HG02571 (cell line): ENCODE measurements around the gene LYSMD4.

Experiments
- ATAC-seq: cut with Tn5 transposase; IDR thresholded peaks from one replicate; pipeline ENCODE4 v1.9.1; 2021; ENCODE audit warnings: mild to moderate bottlenecking, moderate library complexity; ENCODE audit not compliant: unreplicated experiment

Gene LYSMD4

GRCh38 chr15:99732124-99732750, 1.0 kb downstream of the LYSMD4 start:
- ATAC-seq = no peak

DNA sequence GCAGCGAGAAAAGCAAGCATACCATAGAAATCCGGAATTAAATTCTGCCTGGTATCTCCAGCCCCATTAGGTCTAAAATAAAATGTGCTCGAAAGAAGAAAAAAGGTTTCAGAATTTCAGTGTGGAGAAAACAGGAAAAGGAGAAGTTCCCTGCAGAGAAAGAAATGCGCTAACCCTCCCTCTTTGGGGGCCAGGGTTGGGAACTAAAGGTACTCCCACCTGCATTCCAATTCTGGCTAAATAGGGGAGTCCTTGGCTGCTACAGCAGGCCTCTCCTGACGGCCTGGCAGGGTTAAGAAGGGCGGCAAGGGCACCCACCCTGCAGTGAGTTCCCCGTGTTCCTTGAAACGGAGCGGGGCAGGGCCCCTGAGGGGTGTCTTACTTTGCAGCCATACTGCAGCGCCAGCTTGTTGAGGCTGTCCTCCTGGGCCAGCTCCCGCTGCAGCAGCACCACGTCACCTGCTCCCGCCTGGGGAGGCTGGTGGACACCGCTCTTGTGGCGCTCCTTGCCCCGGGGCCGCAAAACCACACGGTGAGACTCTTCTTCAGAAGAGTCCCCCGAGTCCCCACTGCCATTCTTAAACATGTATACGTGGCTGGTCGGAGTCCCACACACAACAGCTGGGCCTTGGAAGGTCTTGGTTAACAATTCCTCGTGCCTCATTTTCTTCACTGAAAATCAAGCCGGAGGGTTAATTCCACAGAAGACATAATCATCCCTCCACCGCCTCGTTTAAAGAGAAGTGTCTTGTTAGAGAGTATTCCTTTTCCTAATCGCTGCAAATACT, 1.7 kb downstream of the LYSMD4 start:
- no peak for ATAC-seq

GRCh38 chr15:99729920-99730319, 3.3 kb downstream of the LYSMD4 start:
- ATAC-seq = no peak

- no peak for ATAC-seq
Observed at GRCh38 chr15:99729327-99729726, 3.9 kb downstream of the LYSMD4 start.

DNA sequence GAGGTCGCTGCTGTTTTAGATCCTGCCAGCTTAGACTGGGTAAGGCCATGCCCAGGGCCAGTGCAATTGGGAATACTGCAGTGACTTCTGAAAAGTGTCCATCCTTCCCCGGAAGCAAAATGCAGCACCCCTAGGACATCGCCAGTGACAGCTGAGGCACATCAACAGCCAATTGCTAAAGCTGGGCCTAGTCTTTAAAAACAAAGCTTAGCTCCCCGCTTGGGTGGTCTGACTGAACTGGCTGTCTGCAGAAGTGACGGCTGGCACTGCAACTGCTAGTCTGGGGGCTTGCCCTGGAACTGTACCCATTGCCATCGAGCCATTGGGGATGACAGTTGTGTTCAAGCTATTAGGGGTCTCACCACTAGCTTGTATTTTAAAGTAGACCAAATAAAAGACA, 4.3 kb downstream of the LYSMD4 start:
- ATAC-seq = no peak

- no peak for ATAC-seq
Observed at GRCh38 chr15:99727733-99728132, 5.5 kb downstream of the LYSMD4 start.

DNA sequence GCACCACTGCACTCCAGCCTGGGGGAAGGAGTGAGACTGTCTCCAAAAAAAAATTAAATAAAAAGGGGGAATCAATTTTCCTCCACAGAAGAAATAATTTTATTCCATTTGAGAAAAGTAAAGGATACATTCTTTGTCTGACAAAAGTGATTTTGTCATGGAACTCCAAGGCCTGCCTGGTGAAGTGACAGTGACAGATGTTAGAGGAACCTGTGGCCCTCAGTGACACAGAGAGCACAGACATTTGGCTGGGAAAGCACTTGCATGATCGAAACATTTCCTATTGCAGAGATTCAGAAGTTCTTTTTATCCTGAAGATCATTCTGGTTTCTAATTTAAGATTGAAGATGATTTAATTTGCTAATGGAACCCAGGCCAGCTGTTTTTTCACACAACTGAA, 5.9 kb downstream of the LYSMD4 start:
- no peak for ATAC-seq

DNA sequence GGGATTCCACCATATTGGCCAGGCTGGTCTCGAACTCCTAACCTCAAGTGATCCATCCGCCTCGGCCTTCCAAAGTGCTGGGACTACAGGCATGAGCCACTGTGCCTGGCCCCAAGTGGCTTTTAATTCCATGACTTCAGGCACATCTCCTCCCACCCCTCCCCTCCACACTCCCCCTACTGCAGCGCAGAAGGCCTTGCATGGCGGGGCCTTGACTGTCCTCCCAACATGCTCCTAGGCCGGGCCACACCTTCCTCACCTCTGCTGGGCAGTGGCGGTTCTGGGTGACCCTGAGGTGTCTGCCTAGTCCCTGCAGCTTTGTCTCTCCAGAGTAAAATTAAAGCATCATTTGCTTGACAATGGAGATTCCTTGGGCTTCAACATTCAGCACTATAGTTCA, 6.9 kb downstream of the LYSMD4 start:
- ATAC-seq = no peak

DNA sequence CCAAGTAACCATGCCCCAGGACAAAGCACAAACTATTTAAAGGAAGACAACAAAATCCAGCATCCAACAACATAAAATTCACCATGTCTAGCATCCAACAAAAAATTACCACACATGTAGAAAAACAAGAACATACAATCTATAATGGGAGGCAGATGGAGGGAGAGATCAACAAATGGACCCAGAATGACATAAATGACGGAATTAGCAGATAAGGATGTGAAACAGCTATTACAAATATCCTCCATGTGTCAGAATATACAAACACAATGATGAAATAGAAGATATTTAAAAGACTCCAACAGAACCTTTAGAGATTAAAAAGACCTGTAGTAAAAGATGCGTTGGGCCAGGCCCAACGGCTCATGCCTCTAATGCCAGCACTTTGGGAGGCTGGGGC, 10.8 kb downstream of the LYSMD4 start:
- ATAC-seq = no peak

DNA sequence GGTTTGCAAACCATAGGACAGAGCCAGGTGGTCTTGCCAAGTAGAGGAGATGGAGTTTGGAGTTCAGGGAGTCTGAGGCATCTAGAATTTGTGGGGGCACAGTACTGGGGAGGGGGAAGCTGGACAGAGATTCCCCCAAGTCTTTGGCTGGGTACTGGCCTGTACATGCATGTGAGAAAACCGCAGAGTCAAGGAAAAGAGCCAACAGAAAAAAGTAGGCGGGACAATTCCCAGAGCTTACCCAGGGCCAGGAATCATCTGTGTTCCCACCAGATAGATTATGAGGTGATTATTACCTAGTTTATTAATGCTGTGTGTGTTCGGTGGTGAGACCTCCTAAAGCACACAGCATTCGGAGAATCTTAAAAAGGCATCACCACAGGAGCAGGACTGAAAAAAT, 11.3 kb downstream of the LYSMD4 start:
- ATAC-seq = no peak

DNA sequence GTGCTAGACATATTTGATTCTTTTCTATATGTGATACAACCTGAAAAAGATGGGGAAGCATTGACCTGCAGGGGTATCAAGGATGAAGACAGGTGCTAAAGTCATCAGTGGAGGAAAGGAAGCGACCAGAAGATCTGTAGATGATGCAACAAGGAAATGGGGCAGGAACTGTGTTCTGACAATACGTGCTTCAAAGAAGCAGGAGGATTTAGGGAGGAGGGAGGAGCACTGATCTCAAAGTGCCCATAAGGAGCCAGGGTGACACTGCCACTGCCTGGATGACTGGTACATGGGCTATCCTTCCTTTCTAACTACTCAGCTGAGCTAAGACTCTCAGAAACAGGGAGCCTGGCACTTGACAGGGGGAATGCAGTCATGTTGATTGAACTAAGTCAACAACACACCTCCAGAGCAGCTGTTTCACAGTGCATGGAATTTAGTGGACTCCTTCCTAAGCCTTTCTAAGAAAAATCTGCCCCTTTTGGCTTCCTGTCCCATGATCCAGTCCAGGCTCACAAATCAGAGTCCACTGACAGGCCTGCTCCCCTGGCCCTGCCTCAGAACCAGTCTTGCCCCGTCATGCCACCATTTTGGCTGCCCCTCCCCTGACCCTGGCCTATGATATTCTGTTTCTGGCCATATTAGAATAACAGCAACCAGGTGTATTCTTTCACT, 12.0 kb downstream of the LYSMD4 start:
- no peak for ATAC-seq

DNA sequence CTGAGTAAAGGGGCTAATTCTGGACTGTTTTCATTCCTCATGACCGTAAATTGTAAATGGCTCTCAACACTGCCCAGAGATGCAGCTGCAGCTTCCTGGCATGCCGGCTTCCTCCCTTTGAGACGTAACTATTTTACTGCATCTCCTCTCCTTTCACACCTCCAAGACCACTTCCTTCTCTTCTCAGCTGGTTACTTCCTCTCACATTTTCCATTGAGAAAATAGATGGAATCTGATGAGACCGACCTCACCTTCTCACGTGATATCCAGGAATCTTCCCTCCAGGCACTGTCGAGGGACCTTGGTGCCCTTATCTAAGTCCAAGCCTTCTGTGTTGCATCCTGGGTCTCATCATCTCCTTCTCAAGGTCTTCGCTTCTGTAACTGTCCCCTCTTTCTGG, 12.7 kb downstream of the LYSMD4 start:
- ATAC-seq = no peak

DNA sequence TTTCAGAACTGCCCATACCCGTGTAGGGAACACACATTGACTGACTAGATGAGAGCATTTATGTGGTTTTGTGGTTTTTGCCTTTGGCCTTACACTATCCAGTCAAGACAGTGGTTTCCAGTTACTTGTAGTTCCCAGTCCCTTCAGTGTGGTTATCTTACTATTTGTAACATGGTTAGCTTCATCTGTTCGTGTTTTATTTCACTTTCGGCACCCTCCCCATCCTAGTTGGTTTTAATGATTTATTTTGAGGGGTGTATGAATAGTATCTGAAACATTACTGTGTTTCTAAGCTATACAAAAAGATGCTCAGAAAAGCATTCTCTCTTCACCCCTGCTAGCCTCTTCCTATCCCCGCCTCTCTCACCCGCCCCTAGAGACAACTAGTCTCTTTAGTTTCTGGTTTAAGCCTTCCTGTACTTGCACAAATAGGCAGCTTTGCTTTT, 14.1 kb downstream of the LYSMD4 start:
- ATAC-seq = peak; percentile 68

DNA sequence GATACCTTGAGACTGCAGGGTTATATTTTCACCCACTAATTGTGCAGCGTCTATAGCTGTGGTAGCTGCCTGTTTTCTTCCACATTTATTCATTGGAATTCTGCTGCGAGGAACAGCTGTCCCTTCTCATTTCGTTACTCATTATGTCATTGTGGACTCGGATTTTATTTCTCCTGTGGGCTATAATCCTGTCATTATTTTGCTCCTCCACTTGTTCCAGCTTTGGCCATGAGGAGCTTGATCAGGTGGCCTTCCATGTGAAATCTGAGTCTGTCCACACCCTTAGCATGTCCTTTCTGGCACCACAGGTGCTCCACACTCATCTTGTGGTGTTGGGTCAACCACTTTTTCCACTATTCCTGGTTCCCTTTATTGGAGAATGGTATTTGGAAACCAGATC, 14.8 kb downstream of the LYSMD4 start:
- no peak for ATAC-seq

DNA sequence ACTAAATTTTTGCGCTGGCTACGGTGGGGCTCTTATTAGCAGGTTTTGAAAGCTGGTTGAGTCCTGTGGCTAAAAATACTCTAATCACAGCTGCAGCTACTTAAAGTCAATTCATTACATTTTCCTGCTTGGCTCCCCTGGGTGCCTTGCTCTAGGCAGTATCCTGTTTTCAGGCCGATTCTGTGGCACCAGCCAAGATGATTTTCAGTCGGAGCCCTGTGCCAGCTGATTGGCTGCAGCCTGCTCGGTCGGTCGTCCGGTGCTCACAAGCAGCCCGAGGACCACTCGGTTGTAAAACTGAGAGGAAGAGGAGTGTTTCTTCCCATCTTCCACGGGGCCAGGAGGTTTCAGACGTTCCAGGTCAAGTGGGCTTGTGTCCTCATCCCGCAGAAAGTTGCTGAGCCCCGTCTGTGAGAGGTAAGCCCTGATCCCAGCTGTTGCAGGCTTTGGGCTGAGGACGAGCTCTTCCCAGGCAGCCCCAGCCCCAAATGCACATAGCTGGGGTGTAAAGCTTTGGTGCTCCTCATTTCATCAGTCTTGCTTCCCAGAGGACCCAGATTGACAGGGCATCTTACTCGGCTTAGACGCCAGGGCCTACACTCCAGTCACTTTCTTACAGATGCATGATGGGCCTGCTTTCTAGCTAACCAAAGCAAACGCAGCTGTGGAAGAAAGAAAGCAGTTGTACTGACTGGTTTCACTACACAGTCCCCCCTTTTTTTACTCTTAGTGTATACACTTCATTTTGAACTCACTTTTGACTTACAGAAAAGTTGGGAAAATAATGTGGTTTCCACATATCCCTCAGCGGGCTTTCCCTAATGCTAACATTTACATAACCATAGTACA, 15.9 kb downstream of the LYSMD4 start:
- ATAC-seq = peak; percentile 40

- ATAC-seq = no peak
Observed at GRCh38 chr15:99716540-99717095, 16.6 kb downstream of the LYSMD4 start.

DNA sequence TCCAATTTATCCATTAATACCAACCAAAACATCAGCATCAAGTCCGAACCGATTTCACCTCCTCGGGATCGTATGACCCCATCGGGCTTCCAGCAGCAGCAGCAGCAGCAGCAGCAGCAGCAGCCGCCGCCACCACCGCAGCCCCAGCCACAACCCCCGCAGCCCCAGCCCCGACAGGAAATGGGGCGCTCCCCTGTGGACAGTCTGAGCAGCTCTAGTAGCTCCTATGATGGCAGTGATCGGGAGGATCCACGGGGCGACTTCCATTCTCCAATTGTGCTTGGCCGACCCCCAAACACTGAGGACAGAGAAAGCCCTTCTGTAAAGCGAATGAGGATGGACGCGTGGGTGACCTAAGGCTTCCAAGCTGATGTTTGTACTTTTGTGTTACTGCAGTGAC, 20.8 kb downstream of the LYSMD4 start:
- no peak for ATAC-seq

- no peak for ATAC-seq
Observed at GRCh38 chr15:99711625-99712024, 21.6 kb downstream of the LYSMD4 start.

DNA sequence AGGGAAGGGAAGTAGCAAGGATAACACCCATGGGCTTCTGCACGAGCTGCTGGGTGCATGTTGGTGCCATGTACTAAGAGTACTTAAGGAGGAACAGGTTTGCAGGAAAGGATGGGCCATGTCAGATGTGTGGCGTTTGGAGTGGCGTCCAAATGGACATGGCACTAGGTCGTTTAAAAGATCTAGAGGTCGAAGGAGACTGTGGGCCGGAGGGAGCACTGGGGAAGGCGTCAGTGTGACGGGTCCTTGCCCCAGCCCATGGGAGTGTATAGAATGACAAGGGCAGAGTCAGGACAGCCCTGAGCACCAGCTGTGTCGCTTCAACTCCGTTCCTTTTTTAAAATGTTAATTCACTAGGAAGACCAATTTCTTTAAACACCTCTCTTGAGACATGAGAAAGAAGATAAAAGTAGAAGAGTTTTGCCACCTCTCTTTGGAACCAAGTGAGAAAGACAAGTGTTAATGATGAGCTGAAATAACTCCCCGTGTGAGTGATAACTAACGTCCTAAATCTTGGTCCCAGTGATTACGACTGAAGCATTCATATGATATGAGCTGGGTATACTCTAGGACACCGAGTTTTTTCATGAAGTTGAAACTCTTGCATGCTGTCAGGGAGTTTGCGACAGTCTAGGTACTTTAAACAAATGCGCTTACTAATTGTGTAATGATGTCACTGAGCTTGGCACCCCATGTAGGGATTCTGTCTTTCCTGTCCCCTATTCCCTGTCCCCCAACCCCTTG, 23.8 kb downstream of the LYSMD4 start:
- no peak for ATAC-seq

DNA sequence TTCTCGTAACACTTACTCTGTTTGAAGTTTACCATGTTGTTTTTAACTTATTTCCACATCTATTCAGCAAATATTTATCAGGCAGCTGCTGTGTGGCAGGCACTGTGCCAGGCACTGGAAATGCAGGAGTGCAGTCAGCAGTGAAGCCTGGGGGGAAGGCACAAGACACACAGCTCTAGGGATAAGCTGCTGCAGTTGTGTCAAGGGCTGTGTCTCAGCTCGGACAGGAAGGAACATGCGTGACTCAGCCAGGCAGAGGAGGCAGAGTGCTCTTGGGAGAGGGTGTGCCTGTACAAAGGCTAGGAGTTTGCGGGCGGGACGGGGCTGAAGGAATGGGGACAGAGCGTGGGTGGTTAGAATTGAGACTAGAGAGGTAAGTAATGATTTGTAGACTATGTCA, 24.7 kb downstream of the LYSMD4 start:
- ATAC-seq = no peak
